Fibroblast of villous mesenchyme (primary cell): Measurements from ENCODE around the gene PANK4. TPM values are rescaled to one million over a fixed set of nuclear protein-coding genes. Genes with fewer than 3 reads are reported as not detected.

Source experiments
- DNase-seq: peaks from one replicate; pipeline ENCODE4 v3.0.0-alpha.2; 2010; ENCODE audit warnings: low read depth
- H3K4me3 ChIP-seq: 2 replicates; pipeline ENCODE4 v1.5.1; 2011; ENCODE audit warnings: low read depth, mild to moderate bottlenecking, low read length
- total RNA-seq: library from RNA; depleted of rRNA; stranded (reverse); fragments of >200 nt; gene quantifications from 2 replicates; pipeline ENCODE4 v1.2.3, GENCODE V29; 2012
- TF ChIP-seq, protein P1 (sequence below): IDR thresholded peaks from 2 replicates; pipeline ENCODE4 v1.5.1; 2012; ENCODE audit warnings: low read depth, mild to moderate bottlenecking, low read length; ENCODE audit not compliant: insufficient read depth

The PANK4 gene
- total RNA-seq, 1 donor: 27.6 TPM

DNA sequence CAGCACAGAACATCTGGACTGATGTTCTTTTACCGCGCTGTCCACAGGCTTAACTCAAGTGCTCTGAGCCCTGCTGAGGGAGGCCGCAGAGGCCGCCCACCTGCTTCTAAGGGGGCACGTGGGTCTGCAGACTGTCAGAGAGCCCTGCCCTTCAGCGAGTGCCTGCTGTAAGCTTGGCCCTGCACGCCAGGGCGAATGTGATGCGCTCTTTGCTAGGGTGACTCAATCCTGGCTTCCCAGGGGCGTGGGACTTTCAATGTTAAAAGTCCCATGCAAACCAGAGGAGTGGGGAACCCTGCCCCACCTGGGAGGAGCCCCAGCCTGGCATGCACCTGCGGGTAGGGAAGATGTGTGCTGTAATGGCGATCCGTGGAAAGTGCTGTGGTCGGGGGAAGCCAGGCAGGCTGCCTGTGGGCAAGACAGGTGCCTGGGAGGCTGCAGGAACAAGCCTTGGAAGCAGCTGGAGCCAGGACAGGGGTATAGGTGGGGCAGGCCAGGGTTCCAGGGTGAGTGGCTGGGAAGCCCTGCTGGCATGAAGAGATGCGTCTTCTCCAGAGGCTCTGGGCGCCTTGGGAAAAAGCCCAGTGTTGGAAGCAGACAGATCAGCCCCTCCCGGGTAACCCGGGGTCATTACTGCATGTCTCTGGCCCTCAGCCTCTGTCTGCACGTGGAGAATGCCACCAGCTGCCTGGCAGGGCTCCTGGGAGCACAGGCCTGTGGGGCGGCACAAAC, 594 bp upstream of the PANK4 start:
- peak overlapping the region; percentile 64 for H3K4me3 ChIP-seq
- peak; percentile 44 for DNase-seq
- TF ChIP-seq, protein P1, sequence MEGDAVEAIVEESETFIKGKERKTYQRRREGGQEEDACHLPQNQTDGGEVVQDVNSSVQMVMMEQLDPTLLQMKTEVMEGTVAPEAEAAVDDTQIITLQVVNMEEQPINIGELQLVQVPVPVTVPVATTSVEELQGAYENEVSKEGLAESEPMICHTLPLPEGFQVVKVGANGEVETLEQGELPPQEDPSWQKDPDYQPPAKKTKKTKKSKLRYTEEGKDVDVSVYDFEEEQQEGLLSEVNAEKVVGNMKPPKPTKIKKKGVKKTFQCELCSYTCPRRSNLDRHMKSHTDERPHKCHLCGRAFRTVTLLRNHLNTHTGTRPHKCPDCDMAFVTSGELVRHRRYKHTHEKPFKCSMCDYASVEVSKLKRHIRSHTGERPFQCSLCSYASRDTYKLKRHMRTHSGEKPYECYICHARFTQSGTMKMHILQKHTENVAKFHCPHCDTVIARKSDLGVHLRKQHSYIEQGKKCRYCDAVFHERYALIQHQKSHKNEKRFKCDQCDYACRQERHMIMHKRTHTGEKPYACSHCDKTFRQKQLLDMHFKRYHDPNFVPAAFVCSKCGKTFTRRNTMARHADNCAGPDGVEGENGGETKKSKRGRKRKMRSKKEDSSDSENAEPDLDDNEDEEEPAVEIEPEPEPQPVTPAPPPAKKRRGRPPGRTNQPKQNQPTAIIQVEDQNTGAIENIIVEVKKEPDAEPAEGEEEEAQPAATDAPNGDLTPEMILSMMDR: no peak

DNA sequence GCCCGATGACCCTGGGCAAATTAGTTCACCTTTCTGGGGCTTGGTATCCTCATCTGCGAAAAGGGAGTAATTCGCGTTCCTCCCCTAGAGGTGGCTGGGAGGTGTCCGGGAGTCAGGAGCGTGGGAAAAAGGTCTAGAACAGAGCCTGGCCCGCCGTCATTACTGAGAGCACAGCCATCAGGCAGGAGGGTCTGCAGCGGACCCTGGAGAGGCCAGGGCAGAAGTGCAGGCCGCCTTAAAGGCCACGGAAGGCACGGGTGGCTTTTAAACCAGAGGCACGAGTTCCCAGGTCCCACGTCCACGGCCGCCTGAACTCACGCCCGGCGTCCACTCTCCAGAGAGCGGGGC, 850 bp downstream of the PANK4 start:
- TF ChIP-seq, protein P1: peak; percentile 7
- H3K4me3 ChIP-seq: peak overlapping the region; percentile 73
- DNase-seq: no peak

GRCh38 chr1:2523891-2524609, 2.3 kb downstream of the PANK4 start:
- no peak overlapping the region for H3K4me3 ChIP-seq
- TF ChIP-seq, protein P1: no peak

DNA sequence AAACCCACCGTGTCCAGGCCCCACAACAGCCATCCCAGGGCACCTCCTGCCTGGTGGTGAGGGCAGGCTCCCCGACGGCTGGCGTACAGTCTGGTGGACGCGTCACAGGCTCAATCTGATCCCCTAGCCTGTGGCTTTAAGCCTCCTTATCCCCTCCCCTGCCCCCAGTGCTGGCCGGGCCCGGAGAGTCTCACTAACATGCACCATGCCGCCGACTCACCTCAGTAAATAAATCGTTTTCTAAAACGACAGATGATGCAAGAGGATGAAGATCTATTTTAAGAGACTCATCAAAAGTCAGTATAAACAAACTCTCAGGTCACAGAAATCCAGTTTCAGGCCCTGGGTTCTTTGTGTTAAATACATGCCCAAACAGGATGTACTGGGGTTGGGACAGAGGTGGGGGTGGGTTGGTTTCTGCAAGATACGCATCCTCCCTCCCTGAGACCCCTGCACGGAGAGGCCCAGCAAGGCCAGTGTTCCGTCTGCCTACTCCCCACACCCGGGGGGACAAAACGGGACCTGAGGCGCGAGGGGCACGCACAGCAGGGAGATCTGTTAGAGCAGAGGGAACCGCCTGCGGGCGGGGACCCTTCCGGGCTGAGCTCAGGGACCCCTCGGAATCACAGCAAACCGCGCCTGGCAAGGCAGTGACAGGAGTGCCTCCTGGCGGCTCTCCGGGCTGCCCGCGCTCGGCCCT, 3.1 kb downstream of the PANK4 start:
- TF ChIP-seq, protein P1: peak; percentile 11
- peak; percentile 74 for DNase-seq
- H3K4me3 ChIP-seq: no peak overlapping the region

More at GRCh38 chr1:2523891-2524609, 2.3 kb downstream of the PANK4 start:
- no peak for DNase-seq

DNA sequence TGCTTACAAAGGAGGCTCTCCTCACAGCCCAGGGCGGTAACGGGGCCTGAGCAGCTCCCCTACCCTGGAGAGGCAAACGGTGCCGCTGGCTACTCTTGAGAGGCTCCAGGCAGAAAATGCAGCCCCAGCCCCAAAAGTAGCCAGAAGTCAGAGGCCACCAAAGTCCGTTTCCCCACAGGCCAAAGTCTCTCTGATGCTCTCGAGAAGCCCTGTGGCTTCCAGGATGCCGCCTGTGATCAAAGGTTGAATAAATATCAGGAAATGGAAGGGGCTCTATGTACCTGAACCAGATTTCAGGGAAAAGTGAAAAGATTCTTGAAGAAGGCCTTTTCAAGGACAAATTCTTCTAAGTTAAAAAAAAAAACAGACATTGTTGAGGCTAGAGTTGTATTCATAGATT, 4.2 kb downstream of the PANK4 start:
- TF ChIP-seq, protein P1: no peak
- H3K4me3 ChIP-seq: no peak overlapping the region
- DNase-seq: no peak

- TF ChIP-seq, protein P1: no peak
- DNase-seq: no peak
- no peak overlapping the region for H3K4me3 ChIP-seq
These were observed 5.6 kb downstream of the PANK4 start for GRCh38 chr1:2520806-2521205.
